Naive B cell (primary cell): Measurements from ENCODE around the gene GNAL. TPM values are rescaled to one million over a fixed set of nuclear protein-coding genes. Genes with fewer than 3 reads are reported as not detected.
"Not testable (repeated sequence)": the region's sequence is repeated elsewhere in the genome, so short reads cannot be mapped to it uniquely, and the experiment has no call there.

ENCODE experiments used
- ATAC-seq, 2 donors: fragments of 150-1000 bp; cut with Tn5 transposase; 2 replicates each; pipeline ENCODE4 v1.10.0; 2021; ENCODE audit warnings: low read depth in 2 of 2, mild to moderate bottlenecking in 2 of 2, moderate library complexity in 2 of 2
- DNase-seq: peaks from one replicate; pipeline ENCODE4 v3.0.0; 2022
- H3K27ac Mint-ChIP-seq, 6 donors: one replicate each; pipeline ENCODE4 v1.8.0; 2020 to 2022; ENCODE audit warnings: mild to moderate bottlenecking in 6 of 6, mixed read lengths in 6 of 6, moderate library complexity in 5 of 6, inconsistent platforms in 2 of 6
- H3K27me3 Mint-ChIP-seq, 3 donors: one replicate each; pipeline ENCODE4 v1.8.0; 2021 to 2022; ENCODE audit warnings: mixed read lengths in 3 of 3, mild to moderate bottlenecking in 1 of 3
- H3K36me3 Mint-ChIP-seq, 2 donors: one replicate each; pipeline ENCODE4 v1.8.0; 2020 to 2022; ENCODE audit warnings: mixed read lengths in 2 of 2, inconsistent platforms in 1 of 2, mild to moderate bottlenecking in 1 of 2
- H3K4me1 Mint-ChIP-seq, 3 donors: one replicate each; pipeline ENCODE4 v1.8.0; 2020 to 2022; ENCODE audit warnings: mixed read lengths in 3 of 3, inconsistent platforms in 1 of 3, mild to moderate bottlenecking in 1 of 3, moderate library complexity in 1 of 3
- H3K4me3 Mint-ChIP-seq, 8 donors: one replicate each; pipeline ENCODE4 v1.8.0; 2020 to 2022; ENCODE audit warnings: mild to moderate bottlenecking in 8 of 8, mixed read lengths in 8 of 8, moderate library complexity in 8 of 8, inconsistent platforms in 2 of 8
- H3K9me3 Mint-ChIP-seq, 7 donors: one replicate each; pipeline ENCODE4 v1.8.0; 2020 to 2022; ENCODE audit warnings: mixed read lengths in 7 of 7, mild to moderate bottlenecking in 5 of 7, inconsistent platforms in 2 of 7, moderate library complexity in 1 of 7
- polyA plus RNA-seq, 6 donors: library from polyadenylated mRNA; unstranded; fragments of 300-500 nt; fragmentation: Illumina TruSeq; gene quantifications; one replicate each; pipeline ENCODE4 v1.2.3, GENCODE V29; 2021; ENCODE audit warnings: low read depth in 6 of 6

The GNAL gene
- polyA plus RNA-seq, 6 donors from 2014 or later: 0.05 to 0.48 (median 0.14) TPM; not detected in 2

GRCh38 chr18:11672846-11673454, 16.1 kb upstream of the GNAL start:
- Mint-ChIP-seq H3K4me3 (no peak overlapping the region), H3K27me3 (peaks cover 30 to 72% (median 55%) of the 10 kb centered on the region in 3 donors), H3K4me1 (no peaks in the 10 kb centered on the region), H3K36me3 (no peaks in the 10 kb centered on the region), H3K9me3 (peaks cover 0 to 7% (median 0%) of the 10 kb centered on the region in 7 donors), H3K27ac (no peak overlapping the region)
- no peak for ATAC-seq
- no peak for DNase-seq

- Mint-ChIP-seq H3K4me1 (no peaks in the 10 kb centered on the region), H3K27me3 (peaks cover 36 to 72% (median 53%) of the 10 kb centered on the region in 3 donors), H3K36me3 (no peaks in the 10 kb centered on the region), H3K27ac (no peak overlapping the region), H3K9me3 (peaks cover 0 to 7% (median 0%) of the 10 kb centered on the region in 7 donors), H3K4me3 (no peak overlapping the region)
- ATAC-seq (no peak), DNase-seq (no peak)
These were observed 15.5 kb upstream of the GNAL start for GRCh38 chr18:11673560-11673959.

GRCh38 chr18:11674119-11674518, 14.9 kb upstream of the GNAL start:
- ATAC-seq (no peak), DNase-seq (no peak)
- Mint-ChIP-seq H3K36me3 (no peaks in the 10 kb centered on the region), H3K4me1 (no peaks in the 10 kb centered on the region), H3K9me3 (peaks cover 0 to 7% (median 0%) of the 10 kb centered on the region in 7 donors), H3K27ac (no peak overlapping the region), H3K4me3 (peak overlapping the region in 1 of 8 donors; percentile 67), H3K27me3 (peaks cover 41 to 69% (median 53%) of the 10 kb centered on the region in 3 donors)

DNA sequence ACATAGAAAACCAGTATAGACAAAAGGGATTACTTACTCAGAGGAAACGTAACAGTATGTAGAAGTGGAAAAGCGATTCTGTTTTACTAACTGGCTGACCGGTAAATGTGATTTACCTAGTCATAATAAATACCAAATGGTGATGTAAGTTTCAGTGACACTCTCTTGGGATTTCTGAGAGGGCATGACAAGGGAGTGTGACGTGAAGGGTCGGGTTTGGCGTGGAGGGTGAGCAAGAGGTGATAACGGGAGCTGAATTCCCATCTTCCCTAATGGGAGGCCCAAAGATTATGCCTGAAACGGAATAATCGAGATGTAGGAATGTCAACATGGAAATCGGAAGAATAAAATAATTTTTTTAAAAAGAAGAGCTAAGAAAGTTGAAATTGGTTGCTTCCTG, 12.7 kb upstream of the GNAL start:
- H3K4me3 Mint-ChIP-seq: no peak overlapping the region
- peaks cover 44 to 66% (median 53%) of the 10 kb centered on the region in 3 donors for H3K27me3 Mint-ChIP-seq

DNA sequence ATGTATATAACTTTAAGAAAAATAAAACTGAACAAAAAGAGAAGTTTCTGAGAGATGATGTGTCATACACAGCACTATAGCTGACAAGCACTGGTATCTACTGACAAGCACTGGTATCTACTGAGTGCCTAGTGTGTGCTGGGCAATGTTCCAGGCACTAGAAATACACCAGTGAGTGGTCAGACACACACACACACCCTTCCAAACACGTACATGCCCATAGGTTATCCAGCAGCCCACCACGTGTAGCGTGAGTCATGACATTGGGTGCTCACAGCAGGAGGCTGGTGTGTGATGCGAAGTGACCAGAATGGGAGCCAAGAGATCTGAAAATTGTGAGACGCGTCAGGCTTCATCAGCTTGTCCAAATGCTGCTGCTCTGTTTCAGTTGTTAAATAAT, 12.2 kb upstream of the GNAL start:
- ATAC-seq (no peak), DNase-seq (no peak)
- no peaks in the 10 kb centered on the region for H3K4me1 Mint-ChIP-seq
- H3K27me3 Mint-ChIP-seq: peaks cover 39 to 66% (median 57%) of the 10 kb centered on the region in 3 donors
- H3K9me3 Mint-ChIP-seq: peaks cover 0 to 13% (median 1%) of the 10 kb centered on the region in 7 donors
- no peaks in the 10 kb centered on the region for H3K36me3 Mint-ChIP-seq
- no peak overlapping the region for H3K27ac Mint-ChIP-seq
- no peak overlapping the region for H3K4me3 Mint-ChIP-seq

More for the DNA sequence above, 12.7 kb upstream of the GNAL start:
- H3K4me1 Mint-ChIP-seq: no peaks in the 10 kb centered on the region
- no peaks in the 10 kb centered on the region for H3K36me3 Mint-ChIP-seq
- ATAC-seq: no peak
- H3K27ac Mint-ChIP-seq: peak overlapping the region in 1 of 6 donors; percentile 45
- peaks cover 0 to 13% (median 1%) of the 10 kb centered on the region in 7 donors for H3K9me3 Mint-ChIP-seq
- DNase-seq: no peak

DNA sequence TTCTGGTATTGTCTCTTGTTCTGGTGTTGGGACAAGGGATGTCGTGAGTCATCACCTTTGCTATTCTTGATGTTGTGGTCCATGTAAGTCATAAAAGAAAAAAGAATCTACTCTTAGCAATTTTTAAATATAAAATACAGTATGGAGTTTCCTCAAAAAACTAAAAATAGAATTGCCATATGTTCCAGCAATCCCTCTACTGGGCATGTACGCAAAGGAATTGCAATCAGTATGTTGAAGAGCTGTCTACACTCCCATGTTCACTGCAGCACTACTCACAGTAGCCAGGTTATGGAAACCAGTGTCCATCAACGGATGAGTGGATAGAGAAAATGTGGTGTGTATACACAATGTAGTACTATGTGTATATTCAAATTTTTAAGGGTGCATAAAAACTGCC, 10.9 kb upstream of the GNAL start:
- H3K27ac Mint-ChIP-seq: no peak overlapping the region
- H3K36me3 Mint-ChIP-seq: no peaks in the 10 kb centered on the region
- peaks cover 39 to 56% (median 54%) of the 10 kb centered on the region in 3 donors for H3K27me3 Mint-ChIP-seq
- no peaks in the 10 kb centered on the region for H3K4me1 Mint-ChIP-seq
- no peak for ATAC-seq
- no peak for DNase-seq
- H3K9me3 Mint-ChIP-seq: peaks cover 0 to 18% (median 1%) of the 10 kb centered on the region in 7 donors
- H3K4me3 Mint-ChIP-seq: no peak overlapping the region

- Mint-ChIP-seq H3K27ac (no peak overlapping the region), H3K36me3 (peaks cover 0 to 8% of the 10 kb centered on the region in 2 donors), H3K27me3 (peaks cover 18 to 45% (median 44%) of the 10 kb centered on the region in 3 donors), H3K9me3 (peaks cover 0 to 20% (median 10%) of the 10 kb centered on the region in 7 donors), H3K4me3 (peak overlapping the region; percentile 49 to 88 (median 80)), H3K4me1 (peaks cover 8 to 13% (median 10%) of the 10 kb centered on the region in 3 donors)
- ATAC-seq (peak; percentile 27 to 49), DNase-seq (no peak)
These were observed 853 bp downstream of the GNAL start for GRCh38 chr18:11689669-11690565.

- not testable (repeated sequence) for H3K27ac Mint-ChIP-seq, ATAC-seq, DNase-seq, H3K36me3 Mint-ChIP-seq
- H3K27me3 Mint-ChIP-seq: peaks cover 23 to 50% (median 45%) of the 10 kb centered on the region in 3 donors
- H3K9me3 Mint-ChIP-seq: peaks cover 0 to 14% (median 8%) of the 10 kb centered on the region in 7 donors
- H3K4me3 Mint-ChIP-seq: peak overlapping the region in 1 of 8 donors; percentile 35
- H3K4me1 Mint-ChIP-seq: peaks cover 8 to 13% (median 10%) of the 10 kb centered on the region in 3 donors
These were observed 1.6 kb downstream of the GNAL start for GRCh38 chr18:11690660-11691059.

DNA sequence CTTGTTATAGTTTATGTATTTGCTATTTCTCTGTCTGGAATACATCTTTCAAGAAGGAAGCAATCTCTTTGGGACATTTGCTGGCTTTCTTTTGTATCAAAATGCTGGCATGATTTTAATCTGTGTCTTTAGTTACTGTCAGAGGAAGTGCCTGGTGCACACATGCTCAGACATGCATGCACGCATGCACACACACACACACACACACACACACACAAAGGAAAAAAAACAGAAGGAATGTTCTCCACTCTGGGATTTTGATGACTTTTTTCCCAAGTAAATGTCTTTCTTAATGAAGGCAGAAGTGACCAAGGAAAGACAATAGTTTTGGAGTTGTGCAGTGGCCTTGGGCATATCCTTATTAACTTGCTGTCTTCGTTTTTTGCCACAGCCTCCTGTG, 6.7 kb downstream of the GNAL start:
- no peak overlapping the region for H3K4me3 Mint-ChIP-seq
- no peaks in the 10 kb centered on the region for H3K4me1 Mint-ChIP-seq
- H3K27me3 Mint-ChIP-seq: peaks cover 38 to 51% (median 42%) of the 10 kb centered on the region in 3 donors
- DNase-seq (no peak), ATAC-seq (no peak)
- peaks cover 0 to 3% (median 0%) of the 10 kb centered on the region in 7 donors for H3K9me3 Mint-ChIP-seq
- H3K36me3 Mint-ChIP-seq: no peaks in the 10 kb centered on the region
- H3K27ac Mint-ChIP-seq: no peak overlapping the region

DNA sequence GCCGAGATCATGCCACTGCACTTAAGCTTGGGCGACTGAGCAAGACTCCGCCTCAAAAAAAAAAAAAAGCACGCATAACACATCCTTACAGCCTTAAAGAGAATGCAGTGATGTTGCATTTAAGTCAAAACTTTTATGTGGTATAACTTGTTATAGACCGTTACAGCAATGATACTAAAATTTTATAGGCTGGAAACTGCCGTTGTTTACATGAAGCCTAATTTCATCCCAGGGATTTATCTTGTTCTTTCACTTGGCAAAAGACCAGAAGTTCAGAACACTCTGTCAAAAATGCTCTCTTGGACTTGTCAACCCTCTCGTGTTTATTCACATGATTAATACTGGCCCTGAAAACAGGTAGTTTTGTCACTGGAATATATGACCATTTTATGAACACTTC, 7.4 kb downstream of the GNAL start:
- H3K4me3 Mint-ChIP-seq: no peak overlapping the region
- H3K9me3 Mint-ChIP-seq: peaks cover 0 to 3% (median 0%) of the 10 kb centered on the region in 7 donors
- no peaks in the 10 kb centered on the region for H3K36me3 Mint-ChIP-seq
- no peak for ATAC-seq
- H3K27me3 Mint-ChIP-seq: peaks cover 38 to 51% (median 42%) of the 10 kb centered on the region in 3 donors
- DNase-seq: no peak
- no peaks in the 10 kb centered on the region for H3K4me1 Mint-ChIP-seq
- H3K27ac Mint-ChIP-seq: no peak overlapping the region

- DNase-seq (no peak), ATAC-seq (no peak)
- Mint-ChIP-seq H3K36me3 (no peaks in the 10 kb centered on the region), H3K27me3 (peaks cover 19 to 26% (median 22%) of the 10 kb centered on the region in 3 donors), H3K4me3 (no peak overlapping the region), H3K4me1 (no peaks in the 10 kb centered on the region), H3K27ac (no peak overlapping the region), H3K9me3 (no peaks in the 10 kb centered on the region)
These were observed 11.8 kb downstream of the GNAL start for GRCh38 chr18:11700876-11701275.

DNA sequence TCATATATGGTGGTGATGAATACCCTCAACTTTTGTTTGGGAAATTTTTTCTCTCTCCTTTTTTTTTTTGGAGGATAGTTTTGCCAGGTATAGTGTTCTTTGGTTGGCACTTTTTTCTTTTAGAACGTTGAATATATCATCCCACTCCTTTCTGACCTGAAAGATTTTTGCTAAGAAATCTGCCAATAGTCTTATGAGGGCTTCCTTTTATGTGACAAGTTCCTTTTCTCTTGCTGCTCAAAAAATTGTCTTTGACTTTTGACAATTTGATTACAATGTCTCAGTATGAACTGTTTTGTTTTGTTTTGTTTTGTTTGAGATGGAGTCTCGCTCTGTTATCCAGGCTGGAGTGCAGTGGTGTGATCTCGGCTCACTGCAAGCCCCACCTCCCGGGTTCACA, 21.5 kb downstream of the GNAL start:
- Mint-ChIP-seq H3K4me3 (no peak overlapping the region), H3K36me3 (peaks cover 0 to 11% of the 10 kb centered on the region in 2 donors), H3K27ac (no peak overlapping the region), H3K4me1 (no peaks in the 10 kb centered on the region), H3K9me3 (peaks cover 9 to 27% (median 18%) of the 10 kb centered on the region in 7 donors), H3K27me3 (peaks cover 31 to 55% (median 54%) of the 10 kb centered on the region in 3 donors)
- DNase-seq: no peak
- ATAC-seq: no peak

DNA sequence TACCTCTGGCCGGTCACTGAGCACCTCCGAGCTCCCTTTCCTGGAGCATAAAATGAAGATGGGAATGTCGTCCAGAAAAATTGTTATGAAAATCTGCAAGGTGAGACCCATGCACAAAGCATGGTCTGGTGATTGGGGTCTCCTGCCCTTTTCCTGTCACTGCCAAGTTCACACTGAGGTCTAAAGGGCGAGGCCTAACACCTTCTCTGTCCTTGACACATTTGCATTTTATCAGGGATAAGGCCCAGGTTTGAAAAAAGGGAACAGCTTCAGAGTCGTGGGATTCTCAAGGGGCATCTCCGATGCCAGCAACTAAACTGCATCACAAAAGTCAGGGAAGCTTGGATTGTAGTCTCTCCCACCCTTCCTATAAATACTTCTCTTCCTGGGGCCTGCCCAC, 24.7 kb downstream of the GNAL start:
- ATAC-seq: no peak
- no peak overlapping the region for H3K27ac Mint-ChIP-seq
- peak overlapping the region in 1 of 8 donors; percentile 12 for H3K4me3 Mint-ChIP-seq
- peaks cover 38 to 72% (median 52%) of the 10 kb centered on the region in 3 donors for H3K27me3 Mint-ChIP-seq
- H3K4me1 Mint-ChIP-seq: no peaks in the 10 kb centered on the region
- H3K36me3 Mint-ChIP-seq: peaks cover 0 to 11% of the 10 kb centered on the region in 2 donors
- peaks cover 9 to 33% (median 19%) of the 10 kb centered on the region in 7 donors for H3K9me3 Mint-ChIP-seq
- DNase-seq: no peak
